T-helper 17 cell (primary cell): ENCODE measurements around the gene FARP2. TPM values are rescaled to one million over a fixed set of nuclear protein-coding genes. Genes with fewer than 3 reads are reported as not detected.

Experiments used
- ATAC-seq: fragments of 150-1000 bp; cut with Tn5 transposase; 2 replicates; pipeline ENCODE4 v1.10.0; 2021; ENCODE audit warnings: mild to moderate bottlenecking, moderate library complexity
- DNase-seq, 3 donors: peaks; one replicate each; pipeline versions ENCODE4 v3.0.0 to v3.0.0-alpha.2; 2020 to 2021
- H3K9me3 ChIP-seq: one replicate; pipeline ENCODE4 v1.7.0; 2013; ENCODE audit warnings: low read length, mild to moderate bottlenecking; ENCODE audit not compliant: control insufficient read depth, poor library complexity, severe bottlenecking
- H3K27ac Mint-ChIP-seq: one replicate; pipeline ENCODE4 v1.8.0; 2022; ENCODE audit warnings: mild to moderate bottlenecking, moderate library complexity, mixed read lengths
- H3K27me3 Mint-ChIP-seq: one replicate; pipeline ENCODE4 v1.8.0; 2022; ENCODE audit warnings: mixed read lengths
- H3K36me3 Mint-ChIP-seq: one replicate; pipeline ENCODE4 v1.8.0; 2022; ENCODE audit warnings: low read depth, mixed read lengths
- H3K4me1 Mint-ChIP-seq: one replicate; pipeline ENCODE4 v1.8.0; 2022; ENCODE audit warnings: mild to moderate bottlenecking, mixed read lengths
- H3K4me3 Mint-ChIP-seq: one replicate; pipeline ENCODE4 v1.8.0; 2022; ENCODE audit warnings: mild to moderate bottlenecking, moderate library complexity, mixed read lengths
- total RNA-seq, 4 donors: library from RNA in 2 of 4; stranded (reverse) in 2 of 4; gene quantifications; one replicate each; pipeline ENCODE4 v1.2.3 and lab custom pipeline; 2022 to 2026

The FARP2 gene
- total RNA-seq, 2 donors from 2014 or later: 18.0 to 28.1 TPM

DNA sequence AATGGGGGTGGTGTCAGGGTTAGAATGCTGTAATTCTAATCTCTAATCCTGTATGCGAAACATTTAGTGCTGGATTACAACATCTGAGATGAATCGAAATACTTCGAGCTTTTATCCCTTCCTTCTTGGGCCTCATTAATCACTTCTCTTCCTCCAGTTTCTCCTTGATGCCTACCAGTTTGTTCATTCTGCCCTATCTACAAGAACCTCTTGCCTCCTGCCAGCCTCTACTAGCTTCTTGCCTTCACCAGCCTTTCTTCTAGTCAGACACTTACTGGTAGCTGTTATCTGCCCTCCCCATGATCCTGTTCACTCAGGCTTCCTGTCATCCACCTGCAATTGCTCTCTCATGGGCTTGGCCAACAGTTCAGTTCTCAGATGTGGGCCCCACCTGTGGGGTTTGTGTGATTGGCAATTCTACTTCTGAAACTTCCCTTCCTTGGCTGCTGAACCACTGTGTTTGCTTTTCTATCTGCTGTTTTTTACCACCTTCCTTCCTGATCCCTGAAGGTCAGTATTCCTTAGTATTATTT lies 15.4 kb upstream of the FARP2 start:
- Mint-ChIP-seq H3K4me1 (peaks cover 27% of the 10 kb centered on the region), H3K36me3 (peaks cover 12% of the 10 kb centered on the region), H3K4me3 (no peak overlapping the region), H3K27me3 (no peaks in the 10 kb centered on the region), H3K27ac (peak overlapping the region; percentile 79)
- peak; percentile 57 for ATAC-seq
- H3K9me3 ChIP-seq: no peaks in the 10 kb centered on the region
- DNase-seq: no peak

DNA sequence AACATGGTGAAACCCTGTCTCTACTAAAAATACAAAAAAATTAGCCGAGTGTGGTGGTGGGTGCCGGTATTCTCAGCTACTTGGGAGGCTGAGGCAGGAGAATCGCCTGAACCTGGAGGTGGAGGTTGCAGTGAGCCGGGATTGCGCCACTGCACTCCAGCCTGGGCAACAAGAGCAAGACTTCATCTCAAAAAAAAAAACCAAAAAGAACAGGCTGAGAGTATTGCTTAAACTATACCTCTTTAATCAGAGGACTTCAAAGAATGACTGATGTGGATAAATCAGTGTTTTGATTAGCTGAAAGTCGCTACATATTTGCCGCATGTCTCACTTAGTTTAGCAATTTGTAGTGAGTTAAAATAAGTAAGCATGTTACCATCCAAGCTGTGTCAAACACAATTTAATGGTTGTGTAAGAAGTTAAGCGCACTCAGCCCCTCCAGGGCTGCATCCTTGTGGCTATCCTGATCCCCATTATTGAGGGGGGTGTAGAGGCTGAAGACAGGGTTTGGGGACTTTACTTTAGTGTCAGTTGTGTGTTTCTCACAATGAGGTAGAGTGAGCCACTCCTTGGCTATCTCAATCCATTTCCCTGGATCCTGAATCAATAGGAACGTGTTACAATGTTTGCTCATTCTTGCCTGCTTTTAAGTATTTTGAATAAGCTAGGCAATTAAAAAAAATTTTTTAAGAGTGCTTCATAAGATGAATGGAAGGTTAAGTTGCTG lies 11.0 kb upstream of the FARP2 start:
- H3K36me3 Mint-ChIP-seq: peaks cover 13% of the 10 kb centered on the region
- H3K4me1 Mint-ChIP-seq: peaks cover 13% of the 10 kb centered on the region
- DNase-seq: no peak
- no peaks in the 10 kb centered on the region for H3K27me3 Mint-ChIP-seq
- no peak overlapping the region for H3K27ac Mint-ChIP-seq
- no peak for ATAC-seq
- H3K9me3 ChIP-seq: no peaks in the 10 kb centered on the region
- no peak overlapping the region for H3K4me3 Mint-ChIP-seq

DNA sequence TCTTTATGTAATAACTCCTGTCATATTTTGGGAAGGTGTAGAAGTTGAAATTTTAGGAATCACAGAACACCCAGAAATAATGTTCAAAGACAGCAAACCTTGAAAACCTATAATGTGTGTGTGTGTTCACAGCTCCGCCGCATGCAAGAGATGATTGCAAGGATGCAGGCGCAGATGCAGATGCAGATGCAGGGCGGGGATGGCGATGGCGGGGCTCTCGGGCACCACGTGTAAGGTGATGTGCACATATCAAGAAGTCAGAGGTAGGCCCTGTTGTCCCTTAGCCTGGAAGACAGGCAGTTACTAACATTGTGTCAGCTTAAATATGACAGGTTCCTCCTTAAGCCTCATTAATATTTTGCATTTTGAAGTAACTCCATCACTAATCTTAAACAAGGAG lies 6.1 kb upstream of the FARP2 start:
- H3K9me3 ChIP-seq: no peaks in the 10 kb centered on the region
- Mint-ChIP-seq H3K4me1 (peaks cover 4% of the 10 kb centered on the region), H3K36me3 (peaks cover 5% of the 10 kb centered on the region), H3K27ac (no peak overlapping the region), H3K4me3 (no peak overlapping the region), H3K27me3 (no peaks in the 10 kb centered on the region)
- DNase-seq (no peak), ATAC-seq (no peak)

DNA sequence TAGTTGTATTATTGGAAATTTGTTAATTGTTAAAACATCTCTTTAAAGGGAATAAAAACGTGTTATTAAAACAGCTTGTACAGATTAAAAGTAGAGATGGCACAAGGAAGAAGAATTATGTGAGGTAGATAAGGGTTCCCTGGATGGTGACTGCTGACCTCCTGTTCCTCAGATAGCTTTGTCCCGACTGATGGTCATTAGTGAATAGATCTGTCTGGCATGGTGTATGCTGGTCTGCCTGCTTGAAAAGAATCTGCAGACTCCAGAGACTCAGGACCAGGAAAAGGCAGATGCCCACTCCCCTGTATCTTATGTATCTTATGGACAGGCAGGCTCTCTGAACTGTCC lies 5.6 kb upstream of the FARP2 start:
- DNase-seq (no peak), ATAC-seq (no peak)
- Mint-ChIP-seq H3K27me3 (no peaks in the 10 kb centered on the region), H3K27ac (no peak overlapping the region), H3K36me3 (peaks cover 5% of the 10 kb centered on the region), H3K4me3 (no peak overlapping the region), H3K4me1 (peaks cover 4% of the 10 kb centered on the region)
- no peaks in the 10 kb centered on the region for H3K9me3 ChIP-seq

DNA sequence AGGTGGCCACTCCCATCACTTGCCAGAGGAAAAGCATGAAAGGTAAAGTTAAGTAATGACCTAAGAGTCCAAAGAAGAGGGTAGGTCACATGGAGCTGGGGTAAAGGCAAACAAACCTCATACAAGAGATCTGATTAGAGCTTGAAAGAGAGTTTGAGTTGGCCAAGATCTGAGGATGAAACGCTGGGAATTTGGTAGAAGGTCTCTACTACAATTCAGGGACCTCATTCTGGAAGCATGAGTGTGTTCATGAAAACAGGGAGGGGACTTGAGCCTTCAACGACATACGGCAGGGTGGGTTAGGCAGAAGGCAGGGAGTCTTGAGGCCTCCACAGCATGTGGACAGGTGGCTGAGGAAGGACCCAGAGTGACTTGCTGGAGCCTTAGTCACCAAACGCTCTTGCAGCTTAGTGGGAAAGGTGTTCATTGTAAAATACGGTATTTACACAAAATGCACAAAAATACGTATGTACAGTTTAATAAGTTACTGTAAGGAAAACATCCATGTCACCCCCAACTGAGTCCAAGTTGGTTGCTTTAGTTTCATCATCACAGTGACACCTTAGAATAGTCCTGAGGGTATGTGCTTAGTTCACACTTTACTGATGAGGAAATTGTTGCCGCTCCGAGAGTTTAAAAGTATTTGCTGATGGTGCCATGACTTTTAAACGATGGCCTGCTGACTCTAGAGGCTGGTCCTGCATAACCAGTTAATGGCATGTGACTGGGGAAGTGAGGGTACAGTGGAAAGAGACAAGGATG lies 5.0 kb upstream of the FARP2 start:
- Mint-ChIP-seq H3K27ac (no peak overlapping the region), H3K27me3 (no peaks in the 10 kb centered on the region), H3K4me3 (no peak overlapping the region), H3K4me1 (peaks cover 4% of the 10 kb centered on the region), H3K36me3 (peaks cover 5% of the 10 kb centered on the region)
- DNase-seq: no peak
- no peaks in the 10 kb centered on the region for H3K9me3 ChIP-seq
- ATAC-seq: no peak

DNA sequence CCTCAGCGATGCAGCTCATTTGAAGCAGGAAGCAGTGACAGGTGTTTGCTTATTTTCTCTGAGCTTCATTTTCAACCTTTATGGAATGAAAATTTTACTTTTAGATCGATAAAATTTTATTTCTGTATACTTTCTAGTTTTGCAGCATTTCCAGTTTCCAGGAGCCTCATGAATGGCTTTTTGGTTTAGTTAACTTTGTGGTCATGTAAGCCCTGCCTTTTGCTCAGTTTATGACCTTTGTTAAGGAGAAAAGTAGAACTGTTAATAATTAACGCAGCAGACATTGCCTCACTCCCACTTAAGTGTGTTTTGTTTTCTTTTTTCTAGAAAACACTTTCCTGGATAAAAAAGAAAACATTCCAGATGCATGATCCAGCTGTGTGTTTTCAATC lies 4.4 kb upstream of the FARP2 start:
- H3K36me3 Mint-ChIP-seq: peaks cover 5% of the 10 kb centered on the region
- no peak for DNase-seq
- ATAC-seq: no peak
- H3K9me3 ChIP-seq: no peaks in the 10 kb centered on the region
- no peaks in the 10 kb centered on the region for H3K27me3 Mint-ChIP-seq
- H3K4me3 Mint-ChIP-seq: no peak overlapping the region
- peaks cover 4% of the 10 kb centered on the region for H3K4me1 Mint-ChIP-seq
- H3K27ac Mint-ChIP-seq: no peak overlapping the region

GRCh38 chr2:241352227-241352626 lies 3.9 kb upstream of the FARP2 start:
- no peaks in the 10 kb centered on the region for H3K9me3 ChIP-seq
- Mint-ChIP-seq H3K27ac (no peak overlapping the region), H3K27me3 (no peaks in the 10 kb centered on the region), H3K4me1 (peaks cover 7% of the 10 kb centered on the region), H3K4me3 (no peak overlapping the region), H3K36me3 (peaks cover 5% of the 10 kb centered on the region)
- ATAC-seq (no peak), DNase-seq (no peak)

DNA sequence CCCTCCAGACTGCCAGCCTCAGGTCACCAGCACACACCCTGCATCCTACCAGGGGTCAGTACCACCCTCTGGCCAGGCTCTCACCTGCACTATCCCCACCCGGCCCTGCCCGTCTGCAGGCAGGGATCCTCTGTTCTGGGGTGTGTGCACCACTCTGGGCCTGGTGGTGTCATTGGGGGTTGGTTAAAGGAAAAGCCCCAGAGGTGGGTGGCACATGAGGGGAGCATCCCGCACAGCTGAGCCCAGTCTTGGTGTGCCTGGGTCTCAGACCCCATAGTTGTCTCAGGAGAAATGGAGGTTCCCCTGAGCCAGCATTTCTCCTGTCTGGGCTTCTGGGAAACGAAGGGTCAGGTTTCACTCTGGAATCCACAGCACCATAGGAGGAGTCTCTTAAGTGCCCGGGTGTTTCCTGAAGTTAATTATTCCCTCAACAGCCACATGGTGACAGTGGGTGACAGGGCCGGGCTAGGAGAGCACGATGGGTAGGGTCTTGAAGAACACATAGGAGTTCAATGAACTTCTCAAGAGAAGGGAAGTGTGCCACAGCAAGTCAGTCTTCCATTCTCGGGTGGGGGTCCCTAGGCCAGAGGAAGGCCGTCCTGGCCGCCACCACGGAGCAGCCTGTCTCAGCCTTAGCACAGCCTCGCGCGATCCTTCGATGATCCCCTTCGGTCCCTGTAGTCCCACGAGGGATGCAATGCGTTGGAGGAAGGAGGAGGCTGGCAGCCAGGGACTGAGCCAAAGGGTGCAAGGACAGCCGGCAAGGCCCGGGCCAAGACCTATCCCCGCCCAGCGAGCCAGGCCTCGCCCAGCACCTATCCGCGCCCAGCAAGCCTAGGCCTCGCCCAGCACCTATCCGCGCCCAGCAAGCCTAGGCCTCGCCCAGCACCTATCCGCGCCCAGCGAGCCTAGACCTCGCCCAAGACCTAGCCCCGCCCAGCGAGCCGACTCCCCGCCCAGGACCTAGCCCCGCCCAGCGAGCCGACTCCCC lies 1.1 kb upstream of the FARP2 start:
- Mint-ChIP-seq H3K4me1 (peaks cover 19% of the 10 kb centered on the region), H3K36me3 (no peaks in the 10 kb centered on the region), H3K4me3 (peak overlapping the region; percentile 73), H3K27ac (peak overlapping the region; percentile 53), H3K27me3 (no peaks in the 10 kb centered on the region)
- ATAC-seq: peak; percentile 38
- no peaks in the 10 kb centered on the region for H3K9me3 ChIP-seq
- peak; percentile 67 to 76 (median 72) for DNase-seq

DNA sequence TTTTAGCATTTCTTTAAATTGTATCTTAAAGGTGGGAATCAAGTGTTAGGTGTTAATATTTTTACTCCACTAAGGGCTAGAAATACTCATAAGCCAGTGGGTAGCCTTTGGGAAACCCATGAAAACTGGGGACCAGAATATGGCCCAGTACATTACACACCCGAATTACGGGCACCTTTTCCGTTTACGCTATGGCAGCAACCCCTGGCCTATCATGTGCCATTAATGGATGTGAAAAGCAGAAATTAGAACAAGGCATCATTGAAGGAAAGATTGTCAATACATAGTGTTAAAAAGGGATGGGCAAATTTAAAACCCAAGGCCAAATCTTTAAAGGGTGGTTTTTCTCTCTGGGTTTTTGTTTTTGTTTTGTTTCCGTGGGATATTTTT lies 781 bp downstream of the FARP2 start:
- peaks cover 22% of the 10 kb centered on the region for H3K4me1 Mint-ChIP-seq
- no peaks in the 10 kb centered on the region for H3K36me3 Mint-ChIP-seq
- no peaks in the 10 kb centered on the region for H3K27me3 Mint-ChIP-seq
- peak overlapping the region; percentile 47 for H3K27ac Mint-ChIP-seq
- H3K4me3 Mint-ChIP-seq: peak overlapping the region; percentile 81
- DNase-seq (no peak), ATAC-seq (no peak)
- H3K9me3 ChIP-seq: no peaks in the 10 kb centered on the region

GRCh38 chr2:241357531-241357930 lies 1.4 kb downstream of the FARP2 start:
- H3K36me3 Mint-ChIP-seq: no peaks in the 10 kb centered on the region

DNA sequence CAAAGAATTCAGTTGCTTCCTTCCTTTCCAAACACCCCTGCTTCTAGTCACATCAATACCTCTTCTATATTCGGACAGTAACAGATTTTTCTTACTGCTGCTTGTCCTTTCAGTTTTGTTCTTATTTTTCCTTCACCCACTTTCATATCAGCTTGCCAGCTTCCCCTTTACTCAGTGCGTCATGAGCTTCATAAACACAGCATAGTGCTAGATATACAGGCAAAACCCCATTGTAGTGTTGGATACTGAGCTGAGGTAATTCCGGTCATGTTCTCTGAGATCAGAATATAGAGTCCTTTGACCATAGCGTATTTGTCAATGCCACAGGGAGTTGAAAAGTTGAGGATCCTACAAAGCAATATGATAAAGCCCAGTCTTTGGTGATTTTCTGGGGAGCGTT lies 2.4 kb downstream of the FARP2 start:
- peak overlapping the region; percentile 36 for H3K4me3 Mint-ChIP-seq
- no peak overlapping the region for H3K27ac Mint-ChIP-seq

More at GRCh38 chr2:241357531-241357930, 1.4 kb downstream of the FARP2 start:
- Mint-ChIP-seq H3K27ac (peak overlapping the region; percentile 47), H3K4me3 (peak overlapping the region; percentile 81), H3K27me3 (no peaks in the 10 kb centered on the region), H3K4me1 (peaks cover 22% of the 10 kb centered on the region)
- no peaks in the 10 kb centered on the region for H3K9me3 ChIP-seq
- DNase-seq: no peak
- ATAC-seq: no peak

DNA sequence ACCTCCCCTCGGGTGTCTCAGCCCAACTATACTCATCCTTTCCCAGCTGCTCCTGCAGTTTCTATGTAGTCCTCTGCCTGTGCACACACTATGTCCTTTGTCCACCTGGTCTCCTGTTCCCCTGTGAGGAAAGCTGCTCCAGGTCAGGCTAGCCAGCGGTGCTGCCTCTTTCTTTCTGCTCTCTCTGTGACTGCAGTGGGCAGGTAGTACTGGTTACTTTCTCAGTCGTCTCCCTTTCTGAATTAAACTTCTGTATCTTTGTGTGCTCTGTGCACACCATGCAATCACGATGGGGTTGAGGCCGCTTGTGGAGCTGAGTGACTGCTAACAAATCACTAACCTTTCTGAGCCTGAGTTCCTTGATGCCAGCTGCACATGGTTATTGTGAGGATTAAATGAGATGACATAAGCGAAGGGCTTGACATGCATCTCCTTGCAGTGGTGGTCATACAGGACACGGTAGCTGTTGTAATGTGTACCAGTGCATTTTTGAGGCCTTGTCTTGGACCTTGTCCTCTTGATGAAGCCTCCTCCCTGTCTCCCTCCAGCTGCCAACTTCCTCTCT lies 3.5 kb downstream of the FARP2 start:
- DNase-seq: no peak
- peaks cover 29% of the 10 kb centered on the region for H3K4me1 Mint-ChIP-seq
- no peaks in the 10 kb centered on the region for H3K36me3 Mint-ChIP-seq
- no peaks in the 10 kb centered on the region for H3K27me3 Mint-ChIP-seq
- H3K9me3 ChIP-seq: no peaks in the 10 kb centered on the region
- ATAC-seq: no peak
- H3K4me3 Mint-ChIP-seq: peak overlapping the region; percentile 73
- H3K27ac Mint-ChIP-seq: no peak overlapping the region

More for the DNA sequence above, 2.4 kb downstream of the FARP2 start:
- no peak for DNase-seq
- no peaks in the 10 kb centered on the region for H3K9me3 ChIP-seq
- no peak for ATAC-seq
- H3K36me3 Mint-ChIP-seq: no peaks in the 10 kb centered on the region
- no peaks in the 10 kb centered on the region for H3K27me3 Mint-ChIP-seq
- peaks cover 24% of the 10 kb centered on the region for H3K4me1 Mint-ChIP-seq
